ENCODE data around the gene TXNDC16. TPM values are rescaled to one million over a fixed set of nuclear protein-coding genes. Genes with fewer than 3 reads are reported as not detected.

The TXNDC16 gene
- polyA plus RNA-seq, 3 donors: 2.4 to 5.2 (median 2.6) TPM

DNA sequence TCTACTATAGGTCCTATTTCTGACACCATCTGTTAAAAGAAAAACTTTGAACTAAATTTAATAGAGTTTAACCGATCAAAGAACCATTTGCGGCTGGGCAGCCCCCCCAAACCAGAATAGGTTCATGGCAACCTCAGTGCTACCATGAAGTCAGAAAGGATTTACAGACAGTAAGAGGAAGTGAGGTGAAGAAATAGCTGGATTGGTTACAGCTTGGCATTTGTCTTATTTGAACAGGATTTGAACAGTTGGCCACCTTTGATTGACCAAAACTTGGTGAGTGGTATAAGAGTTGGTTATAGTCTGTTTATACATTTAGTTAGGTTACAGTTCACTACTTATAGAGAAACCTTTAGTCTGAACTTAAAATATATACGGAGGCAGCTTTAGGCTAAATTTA lies 88.9 kb downstream of the TXNDC16 start:
- WGBS, 3 donors: 83 to 98% (median 95%) methylated on average over 3 of the region's 3 CpGs
- H3K27ac ChIP-seq (ENCODE audit: low read depth, low read length): no peak overlapping the region

DNA sequence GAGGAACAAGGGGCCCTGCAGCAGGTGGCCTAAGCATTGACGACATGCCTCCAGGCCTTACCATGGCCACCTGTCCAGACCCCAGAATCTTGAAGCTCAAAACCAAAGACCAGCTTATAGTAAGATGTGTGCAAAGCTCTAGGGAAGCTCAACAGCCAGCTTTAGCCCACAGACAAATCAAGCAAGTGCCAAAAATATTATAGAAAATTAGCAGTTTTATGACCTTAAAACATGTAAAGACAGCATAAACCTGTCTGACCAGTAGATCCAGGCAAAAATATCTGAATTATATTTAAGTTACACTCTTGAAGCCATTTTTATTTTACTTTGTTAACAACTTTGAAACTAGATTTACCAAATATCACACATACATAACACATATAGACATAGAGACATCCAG lies 90.6 kb downstream of the TXNDC16 start:
- H3K27ac ChIP-seq (ENCODE audit: low read depth, low read length): no peak overlapping the region
- WGBS, 3 donors: 98 to 100% (median 100%) methylated on average over 1 of the region's 1 CpG

DNA sequence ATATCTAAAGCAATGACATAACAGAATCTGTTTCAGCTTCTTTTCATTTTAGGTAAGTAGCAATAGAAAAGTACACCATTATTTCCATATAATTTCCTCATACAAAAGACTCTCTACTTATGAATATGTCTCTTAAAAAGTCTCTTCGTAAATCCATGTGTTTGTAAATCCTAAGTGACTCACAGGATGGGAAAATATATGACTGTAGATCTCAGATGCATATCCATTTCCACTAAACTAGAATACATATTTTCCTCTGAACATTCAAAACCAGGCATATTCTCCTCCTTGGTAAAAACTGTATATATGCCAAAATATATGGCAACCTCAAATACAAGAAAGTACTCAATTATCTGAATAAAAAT lies 93.6 kb downstream of the TXNDC16 start:
- no peak overlapping the region for H3K27ac ChIP-seq (ENCODE audit: low read depth, low read length)

DNA sequence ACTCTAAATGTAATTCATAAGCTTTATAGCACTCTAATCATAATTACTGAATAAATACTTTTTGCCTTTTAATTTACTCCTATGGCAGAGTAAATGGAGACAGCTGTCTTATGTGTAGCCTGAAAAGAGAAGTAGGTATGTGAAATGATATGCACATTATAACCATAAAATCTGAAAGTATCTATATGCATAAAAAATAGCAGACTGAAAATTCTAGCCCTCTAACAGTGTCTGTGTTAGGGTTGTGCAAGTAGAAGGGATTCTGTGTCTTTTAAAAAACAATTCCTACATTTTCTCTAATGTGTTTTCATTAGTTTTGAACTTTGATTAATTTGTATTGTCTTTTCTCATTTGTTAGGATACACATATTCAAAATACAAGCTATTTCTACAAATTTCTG lies 94.9 kb downstream of the TXNDC16 start:
- H3K27ac ChIP-seq (ENCODE audit: low read depth, low read length): no peak overlapping the region

More for the DNA sequence above, 93.6 kb downstream of the TXNDC16 start:
- WGBS, 3 donors: 49 to 96% (median 94%) methylated on average over 1 of the region's 1 CpG

DNA sequence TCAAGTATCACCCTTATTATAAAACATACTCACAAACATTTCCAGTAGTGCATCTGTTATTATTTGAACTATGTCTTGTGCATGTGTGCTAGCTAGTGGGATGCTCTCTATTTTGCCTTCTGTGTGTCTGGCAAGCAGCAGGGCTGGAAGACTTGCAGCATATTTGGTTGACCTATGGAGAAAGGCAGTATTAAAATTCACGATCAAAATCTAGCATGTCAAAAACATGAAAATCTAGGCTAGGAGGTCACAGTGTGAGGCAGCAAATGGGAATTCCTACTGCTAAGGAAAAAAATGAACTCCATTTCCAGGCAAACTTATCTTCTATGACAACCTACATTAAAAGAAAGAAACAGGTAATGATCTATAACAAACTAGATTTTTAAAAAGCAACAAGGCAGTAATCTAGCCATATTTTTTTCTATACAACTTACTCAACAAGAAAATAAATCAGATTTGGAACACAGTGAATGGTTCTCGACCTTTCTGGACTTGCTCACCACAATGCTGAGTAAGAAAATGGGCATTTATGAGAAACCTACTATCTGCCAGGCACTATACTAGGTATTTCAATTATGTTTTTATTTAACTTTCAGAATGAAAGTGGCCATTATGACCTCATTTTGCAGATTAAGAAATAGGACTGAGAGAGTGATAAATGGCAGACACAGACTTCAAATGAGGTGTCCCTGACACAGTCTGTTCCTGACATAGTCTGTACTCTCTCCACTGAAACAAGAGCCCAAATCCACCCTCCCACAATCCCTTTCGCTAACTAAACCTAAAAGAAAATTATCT lies 96.8 kb downstream of the TXNDC16 start:
- WGBS, 3 donors: 90 to 92% (median 91%) methylated on average over 3 of the region's 3 CpGs

DNA sequence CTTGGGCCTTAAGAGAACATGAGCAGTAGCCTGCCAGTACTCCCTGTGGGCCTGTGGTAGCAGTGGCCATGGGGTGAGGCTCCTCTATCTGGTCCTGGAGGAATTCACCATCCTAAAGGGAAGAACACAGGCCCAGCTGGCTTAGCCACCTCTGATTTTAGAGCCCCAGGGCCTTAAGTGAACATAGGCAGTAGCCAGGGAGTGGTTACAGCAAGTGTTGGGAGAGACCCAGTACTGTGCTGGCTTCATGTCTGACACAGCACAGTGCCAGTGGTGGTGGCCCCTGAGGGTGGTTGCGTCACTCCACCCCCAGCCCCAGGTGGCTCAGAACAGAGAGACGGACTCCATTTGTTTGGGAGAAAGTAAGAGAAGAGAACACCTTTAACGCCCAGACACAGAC lies 105.1 kb downstream of the TXNDC16 start:
- WGBS, 3 donors: 95 to 99% (median 96%) methylated on average over 3 of the region's 3 CpGs
- no peak overlapping the region for H3K27ac ChIP-seq (ENCODE audit: low read depth, low read length)

More for the DNA sequence above, 96.8 kb downstream of the TXNDC16 start:
- H3K27ac ChIP-seq (ENCODE audit: low read depth, low read length): no peak overlapping the region

DNA sequence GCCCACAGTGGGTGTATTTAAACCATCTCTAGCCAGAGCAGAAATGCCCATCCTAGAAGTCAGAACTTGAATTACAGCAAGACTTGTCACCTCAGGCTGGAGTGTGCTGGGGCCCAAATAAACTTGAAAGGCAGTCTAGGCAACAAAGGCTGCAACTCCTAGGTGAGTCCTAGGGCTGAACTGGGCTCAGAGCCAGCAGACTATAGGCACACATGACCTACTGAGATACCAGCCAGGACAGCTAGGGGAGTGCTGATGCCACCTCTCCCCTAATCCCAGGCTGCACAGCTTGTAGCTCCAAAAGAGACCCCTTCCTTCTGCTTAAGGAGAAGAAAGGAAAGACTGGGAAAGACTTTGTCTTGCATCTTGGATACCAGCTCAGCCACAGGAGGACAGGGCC lies 106.0 kb downstream of the TXNDC16 start:
- H3K27ac ChIP-seq (ENCODE audit: low read depth, low read length): no peak overlapping the region

DNA sequence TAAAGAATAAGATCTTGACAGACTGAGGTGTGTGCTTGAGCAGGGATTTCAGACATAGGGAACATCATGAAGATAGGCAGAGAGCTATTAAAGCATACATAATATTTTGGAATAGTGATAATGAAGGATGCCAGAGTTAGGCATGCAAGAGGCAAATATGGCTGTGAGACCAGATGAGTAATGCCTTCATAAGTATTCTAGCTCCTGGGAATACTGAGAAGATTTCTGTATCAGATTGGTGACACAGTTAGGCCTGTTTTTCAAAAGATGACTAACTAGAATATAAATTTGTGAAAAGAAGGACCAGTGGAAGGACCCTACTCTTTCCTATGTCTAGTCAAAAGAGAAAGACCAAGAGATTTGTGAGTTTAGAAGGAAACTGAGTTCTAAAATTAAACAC lies 108.8 kb downstream of the TXNDC16 start:
- no peak overlapping the region for H3K27ac ChIP-seq (ENCODE audit: low read depth, low read length)

DNA sequence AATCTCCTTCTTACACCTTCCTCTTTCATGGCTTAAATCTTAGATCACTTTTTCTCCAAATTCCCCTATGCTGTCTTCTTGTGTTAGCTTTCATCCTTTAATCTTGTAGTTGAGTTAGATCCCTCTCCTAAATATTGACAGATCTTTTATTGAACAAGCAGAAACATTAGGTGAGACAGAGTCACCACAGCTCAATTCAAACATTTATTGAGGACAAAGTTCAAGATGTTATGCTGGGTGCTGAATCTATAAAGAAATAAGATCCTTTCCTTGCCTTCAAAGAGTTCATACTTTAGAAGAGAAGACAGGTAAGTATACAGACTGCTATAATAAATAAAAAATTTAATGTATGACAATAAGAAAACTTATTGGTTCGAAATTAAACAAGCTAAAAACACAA lies 109.7 kb downstream of the TXNDC16 start:
- no peak overlapping the region for H3K27ac ChIP-seq (ENCODE audit: low read depth, low read length)
- 90 to 97% (median 96%) methylated on average over 1 of the region's 1 CpG for WGBS, 3 donors

DNA sequence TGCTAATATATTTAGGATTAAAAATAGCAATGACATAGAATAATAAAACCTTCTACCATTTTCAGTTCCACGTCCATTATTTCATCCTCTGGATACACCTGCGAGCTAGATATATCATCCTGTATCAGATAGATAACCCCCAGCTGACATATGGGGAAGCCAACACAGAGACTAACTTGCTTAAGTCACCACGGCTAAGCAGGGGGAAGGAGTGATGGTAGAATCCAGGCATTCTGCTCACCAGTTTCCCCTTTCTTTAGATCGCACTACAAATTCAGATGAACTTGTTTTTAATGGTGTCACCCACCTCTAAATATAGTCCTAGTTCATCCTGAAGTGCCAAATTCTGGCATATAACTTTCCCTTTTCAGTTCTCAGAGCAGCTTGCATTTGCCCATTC lies 110.1 kb downstream of the TXNDC16 start:
- H3K27ac ChIP-seq (ENCODE audit: low read depth, low read length): no peak overlapping the region
- WGBS, 3 donors: 71 to 91% (median 85%) methylated on average over 4 of the region's 4 CpGs

DNA sequence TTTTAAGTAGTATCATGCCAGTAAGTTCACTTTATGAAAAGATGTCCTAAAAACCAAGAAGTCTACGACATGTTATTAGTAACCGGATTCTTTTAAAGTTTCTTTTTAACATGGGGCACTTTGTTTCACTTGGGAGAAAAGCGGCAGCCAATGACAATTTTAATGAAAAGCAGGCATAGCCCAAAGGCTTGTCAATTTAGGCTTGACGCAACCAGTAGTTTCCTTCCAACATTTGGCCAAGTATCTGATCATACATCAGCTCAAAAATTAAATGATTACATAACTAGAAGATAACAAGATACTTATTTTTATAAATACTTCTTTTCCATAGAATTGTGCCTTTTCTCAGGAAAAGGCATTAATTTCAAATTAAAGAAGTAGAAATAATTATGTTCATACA lies 112.8 kb downstream of the TXNDC16 start:
- H3K27ac ChIP-seq (ENCODE audit: low read depth, low read length): no peak overlapping the region
- 97% methylated on average over 4 of the region's 4 CpGs for WGBS, 3 donors

DNA sequence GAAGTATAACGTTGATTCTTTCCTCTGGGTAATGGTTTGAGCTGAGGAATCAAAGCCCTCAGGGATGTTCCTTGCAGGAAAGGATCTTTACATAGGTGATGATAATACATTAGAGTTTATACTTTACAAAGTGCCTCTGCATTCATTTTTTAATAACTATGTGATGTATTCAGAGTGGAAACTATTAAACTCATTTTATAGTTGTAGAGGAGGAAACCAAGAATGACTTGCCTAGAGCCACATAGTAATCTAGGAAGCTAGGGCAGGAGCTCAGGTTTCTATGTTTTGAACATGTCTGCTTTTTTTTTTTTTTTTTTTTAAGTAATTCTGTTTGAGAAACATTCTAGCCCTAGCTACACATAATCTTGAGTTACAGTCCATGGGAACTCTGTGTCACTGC lies 117.3 kb downstream of the TXNDC16 start:
- 92 to 97% (median 93%) methylated on average over 1 of the region's 1 CpG for WGBS, 3 donors
- H3K27ac ChIP-seq (ENCODE audit: low read depth, low read length): no peak overlapping the region

DNA sequence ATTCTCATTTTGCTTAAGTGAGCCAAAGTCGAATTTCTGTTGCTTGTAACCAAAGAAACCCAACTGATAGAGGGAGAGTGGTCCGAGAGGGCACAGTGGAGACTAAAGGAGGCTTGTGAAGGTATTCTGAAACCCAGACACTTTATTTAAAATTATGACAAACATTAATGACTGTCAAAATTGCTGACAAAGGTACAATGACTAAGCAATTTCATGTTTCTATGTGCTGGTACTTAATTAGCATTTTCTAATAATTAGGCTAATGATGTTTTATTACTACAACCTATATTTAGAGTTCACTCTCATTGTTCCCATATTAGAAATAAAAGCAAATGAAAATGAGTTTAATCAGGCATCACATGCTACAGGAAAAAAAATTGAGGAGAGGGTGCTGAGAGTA lies 121.8 kb downstream of the TXNDC16 start:
- H3K27ac ChIP-seq (ENCODE audit: low read depth, low read length): no peak overlapping the region
- 90 to 93% (median 90%) methylated on average over 2 of the region's 2 CpGs for WGBS, 3 donors

DNA sequence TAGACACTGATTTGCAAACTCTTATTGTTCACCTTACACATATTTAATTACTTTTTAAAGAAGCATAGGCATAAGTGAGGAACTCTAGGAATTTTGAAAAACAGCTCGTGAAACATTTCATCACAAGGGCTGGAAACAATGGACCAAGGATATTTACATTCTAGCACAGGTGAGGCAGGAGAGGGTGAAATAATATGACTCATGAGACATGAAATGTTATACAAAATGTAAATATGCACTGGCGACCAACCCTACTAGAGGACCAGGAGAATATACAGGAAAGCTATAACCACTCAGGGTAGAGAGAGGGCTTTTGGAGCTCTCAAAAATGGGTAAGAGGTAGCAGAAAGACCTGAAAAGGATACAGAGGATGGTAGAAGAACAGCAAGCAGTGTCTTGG lies 122.9 kb downstream of the TXNDC16 start:
- WGBS, 3 donors: 94 to 97% (median 95%) methylated on average over 2 of the region's 2 CpGs

DNA sequence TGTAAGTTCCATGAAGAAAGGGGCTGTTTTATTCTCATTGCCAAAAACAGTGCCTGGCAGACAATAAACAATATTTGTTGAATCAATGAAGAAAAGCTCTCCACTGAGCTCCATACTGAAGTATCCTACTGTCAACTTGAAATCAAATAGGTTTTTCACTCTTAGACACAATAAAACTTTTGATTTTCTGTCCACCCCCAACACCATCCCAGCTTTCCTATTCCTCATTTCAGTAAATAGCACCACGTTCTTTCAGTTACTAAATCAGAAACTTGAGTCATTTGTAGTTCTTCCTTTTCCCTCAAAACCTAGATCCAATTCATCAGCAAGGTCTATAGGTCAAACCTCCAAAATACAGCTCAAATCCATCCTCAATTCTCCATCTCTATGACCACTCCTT lies 124.8 kb downstream of the TXNDC16 start:
- no peak overlapping the region for H3K27ac ChIP-seq (ENCODE audit: low read depth, low read length)
- 77 to 84% (median 82%) methylated on average over 1 of the region's 1 CpG for WGBS, 3 donors

More for the DNA sequence above, 122.9 kb downstream of the TXNDC16 start:
- no peak overlapping the region for H3K27ac ChIP-seq (ENCODE audit: low read depth, low read length)

DNA sequence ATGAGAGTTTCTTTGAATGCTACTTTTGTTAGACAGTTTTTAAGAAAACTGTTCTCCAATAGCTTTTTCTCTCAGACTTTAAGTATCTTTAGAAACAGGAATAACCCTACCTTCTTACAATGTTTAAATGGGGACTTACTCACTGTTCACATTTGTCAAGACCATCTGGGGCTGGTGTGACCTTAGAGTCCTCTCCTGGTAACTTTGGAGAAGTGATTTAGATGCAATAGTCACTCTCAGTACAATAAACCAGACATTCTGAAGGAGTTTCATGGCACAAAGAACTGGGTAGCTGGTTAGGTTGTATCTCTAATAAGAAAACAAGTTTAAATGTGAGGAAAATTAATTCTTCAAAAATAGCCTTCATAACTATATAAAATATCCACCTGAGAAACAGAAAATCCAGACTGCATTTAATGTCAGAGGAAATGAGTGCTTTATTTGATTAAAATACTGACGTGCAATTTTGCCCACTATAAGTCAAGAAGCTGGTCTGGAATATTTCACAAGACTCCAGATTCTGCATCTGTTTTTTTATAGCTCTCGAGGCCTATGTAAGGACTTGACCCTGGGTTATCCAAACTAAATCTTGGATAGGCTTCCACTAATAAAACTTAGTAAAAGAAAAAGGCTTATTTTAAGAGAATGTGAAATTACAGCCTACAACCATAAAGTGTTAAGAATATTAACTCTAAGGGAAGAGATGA lies 129.5 kb downstream of the TXNDC16 start:
- WGBS, 3 donors: 52 to 72% (median 72%) methylated on average over 2 of the region's 2 CpGs
- H3K27ac ChIP-seq (ENCODE audit: low read depth, low read length): no peak overlapping the region

DNA sequence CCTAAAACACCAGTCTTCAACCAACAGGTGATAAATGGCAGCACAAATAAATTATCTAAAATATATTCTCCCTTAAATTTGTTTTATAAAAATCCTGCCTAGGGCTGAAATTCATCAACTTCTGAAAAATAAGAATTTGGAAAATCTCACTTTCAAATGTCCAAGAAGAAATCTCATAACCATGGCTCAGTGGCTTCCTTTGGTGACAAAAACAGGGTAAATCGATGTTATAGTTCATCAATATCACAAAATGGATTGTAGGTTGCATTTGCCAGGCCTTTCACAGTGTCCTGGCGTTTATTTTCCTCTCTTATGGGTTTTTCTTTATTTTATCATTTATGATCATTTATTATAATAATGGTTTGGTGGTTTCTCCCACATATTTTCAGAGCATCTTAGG lies 135.2 kb downstream of the TXNDC16 start:
- WGBS, 3 donors: 0 to 98% (median 41%) methylated on average over 2 of the region's 2 CpGs
- no peak overlapping the region for H3K27ac ChIP-seq (ENCODE audit: low read depth, low read length)

DNA sequence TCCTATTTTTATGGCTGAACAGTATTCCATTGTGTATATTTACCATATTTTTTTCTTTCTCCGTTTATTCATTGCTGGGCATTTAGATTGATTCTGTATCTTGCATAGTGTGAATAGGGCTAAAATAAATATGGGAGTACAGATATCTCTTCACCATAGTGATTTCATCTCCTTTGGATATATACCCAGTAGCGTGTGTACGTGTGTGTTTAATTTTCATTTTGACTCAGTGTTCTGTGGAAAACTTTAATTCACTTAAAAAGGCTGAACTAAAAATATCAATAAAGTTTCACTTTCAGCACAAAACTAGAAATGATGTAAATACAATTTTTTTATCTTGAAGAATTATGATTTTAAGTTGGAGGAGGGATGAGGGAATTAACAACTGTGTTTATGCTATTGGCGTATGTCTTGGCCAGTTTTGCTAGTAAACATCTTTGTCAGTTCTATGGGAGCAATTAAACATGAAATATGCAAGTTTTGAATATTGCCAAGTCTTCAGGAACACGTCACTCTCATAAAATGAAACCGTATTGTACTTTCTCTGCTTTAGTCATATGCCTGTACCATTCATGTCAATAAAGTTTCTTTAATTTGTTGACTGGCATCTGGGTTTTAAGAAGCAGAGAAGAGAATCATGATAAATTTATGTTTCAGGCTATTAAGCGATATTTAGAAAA lies 138.4 kb downstream of the TXNDC16 start:
- WGBS, 3 donors: 57 to 66% (median 66%) methylated on average over 7 of the region's 7 CpGs
- H3K27ac ChIP-seq (ENCODE audit: low read depth, low read length): no peak overlapping the region

DNA sequence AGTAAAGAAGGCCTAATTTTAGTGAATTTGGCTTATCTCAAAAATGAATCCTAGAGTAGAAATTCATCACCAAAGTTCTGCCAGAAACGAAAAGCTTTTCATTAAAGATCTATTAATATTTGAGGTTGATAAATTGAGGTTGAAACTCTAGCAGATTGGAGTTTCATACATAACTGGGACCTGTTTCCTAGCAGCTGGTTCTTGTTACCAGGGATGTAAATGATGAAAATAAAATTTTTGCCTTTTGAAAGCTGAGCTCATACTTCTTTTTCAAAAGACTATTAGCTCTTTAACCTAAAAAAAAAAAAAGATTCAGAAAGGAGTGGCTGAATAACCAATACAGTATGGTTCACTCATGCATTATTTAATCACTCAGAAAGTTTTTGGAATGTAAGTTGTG lies 139.9 kb downstream of the TXNDC16 start:
- H3K27ac ChIP-seq (ENCODE audit: low read depth, low read length): no peak overlapping the region
- WGBS, 3 donors: 43 to 56% (median 54%) methylated on average over 1 of the region's 1 CpG

DNA sequence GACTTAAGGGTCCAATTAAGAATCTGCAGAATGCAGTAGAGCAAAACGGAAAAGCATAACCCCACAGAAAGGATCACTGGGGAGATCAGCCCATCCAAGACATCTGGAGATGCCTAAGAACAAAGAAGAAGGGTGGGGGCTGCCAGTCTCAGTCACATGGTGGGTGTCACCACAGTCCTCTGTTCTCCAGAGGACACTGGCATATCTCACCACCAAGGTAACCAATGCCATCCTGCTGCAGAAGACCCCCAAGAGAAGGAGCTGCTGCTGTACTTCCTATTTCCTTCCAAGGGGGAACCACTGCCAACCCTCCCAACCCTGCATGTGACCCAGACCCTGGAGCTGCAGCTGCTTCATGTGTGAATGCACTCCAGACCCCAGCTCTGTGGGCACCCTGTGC lies 147.0 kb downstream of the TXNDC16 start:
- H3K27ac ChIP-seq (ENCODE audit: low read depth, low read length): no peak overlapping the region
- WGBS, 3 donors: 84 to 95% (median 87%) methylated on average over 1 of the region's 1 CpG

All from adipose tissue (tissue), 3 donors.